DMS153 treated with DMSO at 0.1 percent for 48 hours (cell line): ENCODE measurements around the gene SPATA13.

ENCODE experiments used
- DNase-seq: peaks from one replicate; lab custom pipeline; 2025; ENCODE audit not compliant: unreplicated experiment; lab: John Stamatoyannopoulos, UW

Gene SPATA13

DNA sequence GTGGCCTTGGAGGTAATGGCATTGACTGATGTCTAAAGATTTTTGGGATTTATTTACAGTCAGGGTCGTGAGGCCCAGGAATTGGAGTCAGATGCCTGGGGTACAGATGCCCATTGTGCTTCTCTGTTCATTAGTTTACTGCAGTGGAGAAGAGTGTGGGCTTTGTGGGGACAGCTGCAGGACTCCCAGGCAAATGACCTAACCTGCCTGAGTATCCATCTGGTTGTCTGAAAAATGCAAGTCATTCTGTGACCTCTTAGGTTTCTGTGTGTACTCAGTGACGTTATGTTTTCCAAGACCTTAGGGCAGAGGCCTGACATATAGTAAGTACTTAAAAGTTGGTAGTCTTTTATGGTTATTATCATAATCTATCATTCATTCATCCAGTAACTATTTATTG is 60.5 kb downstream of the SPATA13 start:
- DNase-seq, result no peak

DNA sequence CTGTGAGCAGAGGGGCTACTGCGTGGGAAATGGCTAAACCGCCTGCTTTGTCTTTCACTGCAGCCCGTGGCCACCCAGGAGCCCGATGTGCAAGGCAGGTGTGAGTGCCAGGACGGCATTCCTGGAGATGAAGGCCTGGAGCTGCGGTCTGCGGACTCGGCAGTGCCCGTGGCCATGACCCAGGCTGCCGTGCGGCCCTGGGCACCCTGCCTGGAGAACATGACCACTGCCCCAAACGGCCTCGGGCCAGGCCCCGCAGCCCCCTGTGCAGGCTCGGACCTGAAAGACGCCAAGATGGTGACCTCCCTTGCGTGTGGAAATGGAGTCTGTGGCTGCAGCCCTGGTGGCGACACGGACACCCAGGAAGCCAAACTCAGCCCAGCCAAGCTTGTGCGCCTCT is 62.2 kb downstream of the SPATA13 start:
- no peak for DNase-seq

DNA sequence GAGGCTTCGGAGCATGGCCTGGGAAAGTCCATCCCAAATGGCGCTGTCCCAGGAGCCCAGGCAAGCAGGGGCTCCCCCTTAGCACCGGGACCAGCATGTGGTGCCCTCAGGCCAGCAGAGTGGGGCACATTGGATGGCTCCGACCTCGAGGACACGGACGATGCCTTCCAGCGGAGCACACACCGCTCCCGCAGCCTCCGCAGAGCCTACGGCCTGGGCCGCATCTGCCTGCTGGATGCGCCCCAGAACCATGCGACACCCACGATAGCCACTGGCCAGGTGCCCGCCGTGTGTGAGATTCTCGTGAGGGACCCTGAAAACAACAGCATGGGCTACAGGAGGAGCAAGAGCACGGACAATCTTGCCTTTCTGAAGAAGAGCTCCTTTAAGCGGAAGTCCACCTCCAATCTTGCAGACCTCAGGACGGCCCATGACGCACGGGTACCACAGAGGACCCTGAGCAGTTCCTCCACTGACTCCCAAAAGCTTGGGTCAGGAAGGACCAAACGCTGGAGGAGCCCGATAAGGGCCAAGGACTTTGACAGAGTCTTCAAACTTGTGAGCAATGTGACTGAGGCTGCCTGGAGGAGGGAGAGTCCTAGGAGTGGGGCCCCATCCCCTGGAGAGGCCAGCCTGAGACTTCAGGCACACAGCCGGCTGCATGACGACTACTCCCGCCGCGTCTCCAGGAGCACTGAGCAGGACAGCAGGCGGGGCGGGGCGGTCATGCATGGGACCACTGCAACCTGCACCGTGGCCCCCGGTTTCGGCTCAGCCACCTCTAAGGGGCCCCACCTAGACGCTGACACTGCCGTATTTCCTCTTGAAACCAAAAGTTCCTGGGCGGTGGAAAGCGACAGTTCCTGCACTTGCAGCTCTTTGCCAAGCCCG is 63.1 kb downstream of the SPATA13 start:
- DNase-seq, result no peak

DNA sequence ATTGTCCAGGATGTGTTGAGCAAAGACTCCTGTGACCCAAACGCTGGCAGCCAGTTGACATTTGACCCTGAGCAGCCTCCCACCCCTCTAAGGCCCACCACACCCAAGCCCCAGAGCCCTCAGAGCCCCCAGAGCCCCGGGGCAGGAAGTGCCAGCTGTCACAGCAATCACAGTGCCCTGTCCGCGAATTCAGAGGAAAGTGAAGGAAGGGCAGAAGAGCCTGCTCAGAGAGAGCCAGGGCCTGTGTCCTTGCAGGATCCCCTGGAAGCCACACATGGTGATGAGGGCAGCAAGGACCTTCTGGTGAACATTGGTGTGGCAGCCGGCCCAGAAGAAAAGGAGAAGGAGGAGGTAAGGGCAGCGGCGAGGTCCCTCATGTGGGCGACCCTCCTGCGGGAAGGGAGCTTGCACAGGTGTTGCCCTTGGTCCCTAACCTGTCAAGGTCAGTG is 63.7 kb downstream of the SPATA13 start:
- DNase-seq, result no peak

DNA sequence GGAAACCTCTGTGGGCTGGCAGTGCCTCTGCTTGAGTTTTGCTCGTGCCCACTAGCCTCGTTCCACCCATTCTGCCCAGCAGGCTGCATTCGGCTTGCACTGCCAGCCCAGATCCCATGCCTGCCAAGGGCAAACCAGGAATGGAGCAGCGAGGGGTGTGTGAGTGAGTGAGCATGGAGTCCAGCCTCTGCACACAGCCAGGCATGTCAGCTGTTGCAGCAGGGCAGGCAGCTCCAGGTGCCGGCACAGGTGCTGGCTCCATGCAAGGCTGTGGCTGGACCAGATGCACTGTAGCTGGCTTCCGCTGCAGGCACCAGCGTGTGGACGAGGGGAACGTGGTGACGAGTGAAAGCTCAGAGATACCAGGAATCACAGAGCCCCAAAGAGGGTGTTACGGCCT is 64.5 kb downstream of the SPATA13 start:
- DNase-seq, result no peak

DNA sequence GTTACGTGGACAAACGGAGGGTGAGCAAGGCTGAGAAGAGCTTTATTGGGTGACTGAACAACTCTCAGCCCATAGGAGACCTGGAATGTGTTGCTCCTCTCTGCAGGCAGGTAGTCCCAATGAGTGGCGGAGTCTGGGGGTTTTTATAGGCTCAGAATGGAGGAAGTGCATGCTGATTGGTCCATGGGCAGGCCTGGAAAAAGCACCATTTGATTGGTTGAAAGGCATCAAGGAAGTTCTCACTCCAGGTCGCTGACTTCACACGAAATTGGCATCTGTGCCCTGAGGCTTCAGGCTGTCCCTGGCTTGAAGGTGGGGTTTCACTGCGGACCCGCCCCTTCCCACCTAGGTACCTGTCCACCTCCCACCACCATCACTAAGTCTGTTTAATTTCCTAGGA is 65.4 kb downstream of the SPATA13 start:
- DNase-seq, result no peak

DNA sequence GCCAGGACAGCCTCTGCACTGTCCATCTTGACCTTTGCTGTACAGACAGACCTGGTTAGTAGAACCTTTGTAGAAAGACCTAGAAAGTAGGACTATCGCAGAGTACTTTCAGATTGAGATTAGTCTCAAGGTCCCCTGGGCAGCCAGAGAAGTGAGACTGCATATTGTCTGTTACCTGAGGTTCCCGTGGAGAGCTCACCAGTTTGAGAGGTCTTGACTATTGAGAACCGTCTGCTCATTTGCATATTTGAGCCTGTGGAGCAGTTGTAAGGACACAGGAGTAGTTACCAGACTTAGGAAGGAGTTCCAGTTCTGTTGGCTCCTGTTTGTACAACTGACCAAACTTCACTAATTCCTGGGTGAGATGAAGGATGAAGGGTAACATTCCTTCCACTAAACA is 66.2 kb downstream of the SPATA13 start:
- no peak for DNase-seq

DNA sequence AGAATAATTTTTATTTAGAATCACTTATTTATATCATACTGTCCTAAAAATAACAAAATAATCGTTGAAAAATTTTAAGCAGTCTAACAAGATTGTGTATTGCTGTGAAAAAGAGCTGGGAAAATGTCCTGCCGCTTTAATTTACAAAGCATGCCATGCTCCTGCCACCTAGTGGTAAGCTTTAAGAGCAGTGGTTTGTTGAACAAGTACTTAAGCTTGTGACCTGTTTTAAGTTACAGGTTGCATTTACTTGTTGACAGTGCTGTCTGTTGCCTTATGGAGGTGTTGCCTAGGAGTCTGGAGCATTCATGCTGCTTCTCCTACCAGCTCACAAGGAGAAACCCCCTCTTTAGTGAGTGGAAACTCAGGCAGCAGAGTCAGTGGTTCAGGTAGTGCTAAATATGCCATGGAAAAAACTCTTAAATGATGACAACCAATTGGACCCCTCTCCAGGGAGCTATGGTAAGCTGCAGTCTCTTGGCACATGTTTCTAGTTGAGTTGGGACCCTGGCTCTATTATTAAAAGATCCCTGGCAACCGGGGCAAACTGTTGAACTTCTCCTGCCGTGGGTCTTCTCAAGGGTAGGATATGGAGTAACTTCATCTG is 68.4 kb downstream of the SPATA13 start:
- DNase-seq, result peak; percentile 41

DNA sequence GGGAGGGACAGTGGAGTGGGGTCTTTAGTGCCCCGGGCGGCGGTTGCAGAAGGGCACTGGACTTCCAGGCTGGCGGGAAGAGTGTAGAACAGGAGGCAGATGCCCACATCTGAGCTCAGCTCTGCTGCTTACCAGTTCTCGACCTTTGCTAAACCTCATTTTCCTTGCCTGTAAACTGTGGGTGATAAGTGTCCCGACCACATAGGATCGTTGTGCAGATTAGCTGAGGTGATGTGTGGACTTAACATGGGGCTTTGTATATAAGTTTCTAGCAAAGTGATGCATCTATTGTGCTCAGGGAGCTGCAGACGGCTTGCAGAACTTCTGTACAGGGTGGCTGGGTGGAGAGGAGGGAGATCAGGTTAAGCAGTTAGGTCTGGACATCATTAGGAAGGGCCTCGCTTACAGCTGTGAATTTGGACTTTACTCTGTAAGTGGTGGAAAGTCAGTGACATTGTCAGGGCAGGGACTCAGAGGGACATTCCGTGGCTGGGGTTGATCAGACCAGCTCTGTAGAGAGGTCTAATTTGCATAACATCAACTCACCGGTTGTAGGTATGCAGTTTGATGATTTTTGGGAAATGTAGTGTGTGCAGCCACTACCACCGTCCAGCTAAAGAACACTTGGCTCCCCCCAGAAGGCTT is 70.0 kb downstream of the SPATA13 start:
- no peak for DNase-seq

DNA sequence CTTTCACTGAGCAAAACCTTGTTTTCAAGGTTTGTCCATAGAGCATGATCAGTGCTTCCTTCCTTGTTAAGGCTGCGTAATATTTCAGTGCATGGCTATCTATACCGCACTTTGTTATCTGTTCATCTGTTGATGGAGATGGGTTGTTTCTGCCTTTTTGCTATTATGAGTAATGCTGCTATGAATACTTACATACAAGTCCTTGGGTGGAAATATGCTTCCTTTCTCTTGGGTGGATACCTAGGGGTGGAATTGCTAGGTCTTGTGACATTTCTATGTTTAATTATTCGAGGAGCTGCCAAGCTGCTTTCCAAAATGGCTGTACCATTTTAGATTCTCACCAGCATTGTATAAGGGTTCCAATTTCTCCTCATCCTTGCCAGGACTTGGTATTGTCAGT is 70.9 kb downstream of the SPATA13 start:
- no peak for DNase-seq

DNA sequence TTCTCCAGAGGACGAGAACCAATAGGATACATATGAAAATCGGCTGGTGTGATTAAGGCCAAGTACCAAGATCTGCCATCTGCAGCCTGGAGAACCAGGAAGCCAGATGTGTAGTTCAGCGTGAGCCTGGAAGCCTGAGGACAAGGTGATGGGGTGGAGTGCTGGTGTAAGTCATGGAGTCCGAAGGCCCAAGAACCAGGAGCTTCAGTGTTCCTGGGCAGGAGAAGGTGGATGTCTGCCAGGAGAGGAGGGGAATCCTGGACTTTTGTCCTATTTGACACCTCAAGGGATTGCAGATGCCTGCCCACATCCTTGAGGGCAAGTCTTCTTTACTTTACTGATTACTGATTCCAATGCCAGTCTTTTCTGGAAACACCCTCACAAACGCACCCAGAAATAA is 71.5 kb downstream of the SPATA13 start:
- DNase-seq, result no peak

DNA sequence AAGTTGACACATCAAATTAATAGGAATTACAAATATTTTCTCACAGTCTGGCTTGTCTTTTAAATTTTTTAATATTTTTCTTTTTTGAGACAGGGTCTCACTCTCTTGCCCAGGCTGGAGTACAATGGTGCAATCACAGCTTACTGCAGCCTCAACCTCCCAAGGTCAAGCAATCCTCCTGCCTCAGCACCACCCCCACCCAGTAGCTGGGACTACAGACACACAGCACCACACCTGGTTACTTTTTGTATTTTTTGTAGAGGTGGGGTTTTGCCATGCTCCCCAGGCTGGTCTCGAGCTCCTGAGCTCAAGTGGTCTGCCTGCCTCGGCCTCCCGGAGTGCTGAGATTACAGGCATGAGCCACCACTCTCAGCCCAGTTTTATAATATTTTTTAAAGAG is 72.0 kb downstream of the SPATA13 start:
- DNase-seq, result no peak

DNA sequence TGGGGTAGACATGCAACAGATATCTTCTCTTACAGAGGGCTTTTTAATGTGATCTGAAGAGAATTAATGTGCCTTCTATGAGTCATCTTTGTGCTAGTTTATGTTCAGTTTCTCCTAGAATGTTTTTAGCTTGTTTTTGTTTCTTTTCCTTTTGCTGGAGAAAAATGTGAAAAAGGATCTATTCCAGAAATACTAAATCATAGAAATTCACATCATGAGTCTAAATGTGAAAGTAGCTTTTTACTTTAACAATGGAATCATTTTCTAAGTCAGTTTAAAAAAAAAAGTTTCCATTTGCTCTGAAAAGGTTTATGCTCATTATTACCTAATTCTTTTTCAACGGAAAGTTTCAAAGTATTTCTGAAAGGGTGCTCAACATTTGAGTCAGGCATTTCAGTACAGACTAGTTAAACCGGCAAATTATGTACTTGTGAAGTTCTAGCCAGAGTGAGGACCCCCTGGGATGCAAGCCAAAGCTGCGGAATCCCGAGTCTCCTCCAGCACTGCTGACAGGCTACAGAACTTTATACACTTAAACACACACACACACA is 72.9 kb downstream of the SPATA13 start:
- no peak for DNase-seq

DNA sequence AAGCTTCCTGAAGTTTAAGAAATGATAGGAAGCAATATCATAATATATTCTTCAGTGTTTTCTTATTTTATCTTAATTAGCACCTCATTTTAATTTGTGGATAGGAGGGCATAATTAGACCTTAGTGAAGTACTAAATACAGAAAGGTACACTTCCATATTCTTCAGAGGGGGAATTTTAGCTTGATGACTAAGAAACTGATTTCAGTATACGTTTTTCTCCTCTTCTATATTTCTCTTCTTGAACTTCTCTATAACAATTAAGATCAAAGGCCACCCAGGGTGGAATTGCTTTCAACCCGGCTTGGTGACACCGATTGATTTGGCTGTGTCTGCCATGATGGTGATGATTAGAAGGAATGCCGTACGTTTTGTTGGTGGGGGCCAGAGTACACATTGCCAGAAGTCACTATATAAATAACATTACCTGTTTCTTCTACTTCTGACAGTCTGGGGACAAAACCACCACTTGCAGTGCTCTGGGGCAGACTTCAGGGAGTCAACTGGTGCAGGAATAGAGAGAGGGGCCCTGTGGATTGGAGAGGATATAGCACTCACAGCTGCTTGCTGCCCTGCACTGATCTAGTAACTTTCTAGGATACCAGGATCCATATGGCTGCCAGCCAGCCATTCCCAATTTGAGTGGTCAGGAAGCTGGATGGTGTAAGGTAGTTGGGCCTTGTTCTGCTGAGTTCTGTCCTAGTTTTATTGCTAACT is 73.8 kb downstream of the SPATA13 start:
- no peak for DNase-seq

DNA sequence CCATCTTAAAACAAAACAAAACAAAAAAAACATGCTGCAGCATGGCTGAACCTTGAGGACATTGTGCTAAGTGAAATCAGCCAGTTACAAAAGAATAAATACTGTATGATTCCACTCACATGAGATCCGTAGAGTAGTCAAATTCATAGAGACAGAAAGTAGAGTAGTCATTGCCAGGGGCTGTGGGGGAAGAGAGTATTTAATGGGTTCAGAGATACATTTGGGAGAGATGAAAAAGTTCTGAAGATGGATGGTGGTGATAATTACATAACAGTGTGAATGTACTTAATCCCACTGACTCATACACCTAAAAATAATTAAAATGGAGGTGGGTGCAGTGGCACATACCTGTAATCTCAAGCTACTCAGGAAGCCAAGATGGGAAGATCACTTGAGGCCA is 76.8 kb downstream of the SPATA13 start:
- DNase-seq, result no peak

DNA sequence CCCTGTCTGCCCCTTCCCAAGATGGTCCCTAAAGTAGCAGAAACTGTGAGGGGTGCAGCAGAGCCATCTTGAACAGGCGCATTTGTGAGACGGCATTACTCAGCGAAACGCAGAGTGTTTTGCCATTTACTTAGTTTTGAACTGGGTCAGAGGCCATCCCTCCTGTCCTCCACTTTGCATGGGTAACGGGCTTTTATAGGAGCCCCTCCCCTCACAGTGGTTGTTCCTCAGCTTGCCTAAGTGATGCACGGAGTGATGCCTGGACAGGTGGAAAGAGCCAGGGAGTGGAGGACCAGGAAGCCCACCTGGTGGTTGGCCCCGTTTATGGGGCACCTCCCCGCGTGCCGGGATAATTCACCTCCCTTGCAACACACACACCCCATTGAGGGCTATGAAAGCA is 80.8 kb downstream of the SPATA13 start:
- DNase-seq, result no peak

DNA sequence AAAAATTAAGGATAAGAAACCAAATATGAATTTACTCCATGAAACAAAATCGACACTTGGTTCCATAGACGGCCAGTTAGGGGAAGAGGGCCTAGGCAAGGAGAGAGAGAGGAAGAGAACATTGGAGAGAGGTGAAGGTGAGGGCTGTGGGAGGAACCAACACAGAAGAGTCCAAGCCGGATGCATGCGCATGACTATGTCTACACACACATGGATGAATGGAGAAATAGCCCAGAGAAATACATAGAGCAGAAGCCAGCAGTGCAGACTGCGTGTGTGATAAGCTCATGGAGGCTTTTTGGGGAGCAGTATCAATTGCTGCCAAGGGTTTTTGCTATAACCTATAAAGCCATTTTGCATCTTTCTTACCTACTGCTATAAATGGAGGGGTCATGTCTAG is 81.6 kb downstream of the SPATA13 start:
- no peak for DNase-seq

DNA sequence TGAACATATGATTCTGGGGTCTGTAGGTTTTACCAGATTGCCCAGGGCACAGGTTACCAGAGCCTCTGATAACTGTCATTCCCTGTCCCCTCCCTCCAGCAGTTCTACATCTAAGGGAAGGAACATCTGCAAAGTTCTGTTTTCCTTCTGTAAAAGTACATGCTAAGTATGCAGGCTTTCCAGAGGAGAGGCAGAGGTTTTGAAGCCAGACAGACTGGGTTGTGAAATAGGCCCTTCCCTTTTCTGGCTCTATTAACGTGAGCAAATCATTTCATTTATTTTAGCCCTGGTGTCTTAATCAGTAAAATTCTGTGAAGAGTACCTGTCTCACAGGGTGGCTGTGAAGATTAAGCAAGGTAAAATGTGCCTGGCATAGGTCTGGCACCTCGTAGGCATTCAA is 82.8 kb downstream of the SPATA13 start:
- DNase-seq, result no peak

DNA sequence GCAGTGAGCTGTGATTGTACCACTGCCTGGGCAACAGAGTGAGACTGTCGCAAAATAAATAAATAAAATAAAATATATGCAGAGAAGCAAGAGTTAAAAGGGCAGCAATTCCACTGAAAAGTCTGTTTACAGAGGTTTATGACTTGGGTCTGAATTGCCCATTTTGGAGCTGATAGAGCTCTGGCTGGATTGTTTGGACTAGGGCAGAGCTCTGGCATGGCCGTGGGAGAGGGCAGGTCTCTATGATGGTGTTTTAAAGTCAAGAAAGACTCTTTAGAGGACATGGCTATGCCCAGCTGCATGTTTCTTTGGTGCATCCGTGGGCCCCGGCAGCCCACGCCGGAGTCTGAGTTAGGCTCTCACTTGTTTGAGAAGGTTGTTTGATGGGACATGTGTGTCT is 84.3 kb downstream of the SPATA13 start:
- DNase-seq, result no peak

DNA sequence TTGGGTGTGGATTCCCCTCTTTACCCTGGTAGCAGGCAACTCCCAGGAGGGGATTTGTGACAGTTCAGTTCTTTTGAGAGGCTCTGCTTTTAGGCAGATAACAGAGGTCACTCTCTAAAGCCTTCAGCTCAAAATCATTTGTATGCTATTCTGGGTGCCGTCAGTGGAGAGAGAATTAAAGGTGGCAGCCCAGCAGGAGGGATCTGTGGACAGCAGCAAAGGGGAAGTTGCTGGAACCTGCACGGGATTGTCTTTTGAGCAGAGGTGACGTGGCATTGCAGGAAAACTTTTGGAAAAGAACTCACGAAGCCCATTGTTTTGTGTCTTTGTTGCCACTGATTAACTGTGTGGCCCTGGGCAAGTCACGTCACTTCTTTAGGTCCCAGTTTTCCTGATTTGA is 86.5 kb downstream of the SPATA13 start:
- no peak for DNase-seq

DNA sequence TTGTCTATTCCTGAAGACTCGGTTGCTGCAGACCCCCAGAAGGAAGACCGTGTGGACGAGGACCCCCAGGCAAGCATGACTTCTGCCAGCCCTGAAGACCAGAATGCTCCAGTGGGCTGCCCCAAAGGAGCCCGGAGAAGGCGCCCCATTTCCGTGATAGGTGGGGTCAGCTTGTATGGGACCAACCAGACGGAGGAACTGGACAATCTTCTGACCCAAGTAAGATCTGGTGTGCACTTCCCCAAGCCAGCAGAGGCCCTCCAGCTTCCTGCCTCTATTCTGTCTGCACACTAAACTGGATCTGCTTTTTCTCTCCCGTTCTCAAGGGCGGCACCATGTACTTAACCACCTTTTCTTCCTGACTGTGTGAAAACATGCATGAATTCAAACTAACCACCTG is 89.1 kb downstream of the SPATA13 start:
- DNase-seq, result no peak
